HepG2 (cell line): ENCODE results near the gene CDC42EP4. TPM values are rescaled to one million over a fixed set of nuclear protein-coding genes. Genes with fewer than 3 reads are reported as not detected.

Experiments used
- ELF3 ChIP-seq: IDR thresholded peaks from 2 replicates; pipeline ENCODE4 v1.6.1; 2016; ENCODE audit warnings: missing genetic modification reagents, missing compliant biosample characterization
- ELF4 ChIP-seq: sonication (generic); formaldehyde crosslinking; IDR thresholded peaks from 2 replicates; pipeline ENCODE4 v1.5.0; 2020; ENCODE audit warnings: missing genetic modification reagents, mild to moderate bottlenecking, moderate library complexity, borderline replicate concordance
- GFI1 ChIP-seq: sonication (generic); formaldehyde crosslinking; IDR thresholded peaks from 2 replicates; pipeline ENCODE4 v1.5.0; 2020; ENCODE audit warnings: missing genetic modification reagents, mild to moderate bottlenecking, borderline replicate concordance
- KLF6 ChIP-seq: IDR thresholded peaks from 2 replicates; pipeline ENCODE4 v1.8.0; 2016; ENCODE audit warnings: missing biosample characterization, missing genetic modification reagents
- KLF9 ChIP-seq: IDR thresholded peaks from 2 replicates; pipeline ENCODE4 v1.6.1; 2016; ENCODE audit warnings: low read depth
- NCOA5 ChIP-seq: sonication (generic); formaldehyde crosslinking; IDR thresholded peaks from 2 replicates; pipeline ENCODE4 v1.4.0; 2020; ENCODE audit warnings: missing genetic modification reagents
- ZNF335 ChIP-seq: sonication (generic); formaldehyde crosslinking; IDR thresholded peaks from 2 replicates; pipeline ENCODE4 v1.4.0; 2020; ENCODE audit warnings: missing genetic modification reagents
- ZNF44 ChIP-seq: sonication (generic); formaldehyde crosslinking; IDR thresholded peaks from 2 replicates; pipeline ENCODE4 v1.5.1; 2020; ENCODE audit warnings: mild to moderate bottlenecking, missing genetic modification reagents
- ZNF879 ChIP-seq: sonication (generic); formaldehyde crosslinking; IDR thresholded peaks from 2 replicates; pipeline ENCODE4 v1.8.1; 2023; ENCODE audit warnings: missing genetic modification reagents
- polyA plus RNA-seq, 8 experiments: library from polyadenylated mRNA; depleted of rRNA in 3 of 8; stranded (reverse) in 7 of 8; unstranded in 1 of 8; fragments of >200 nt; fragmentation: Illumina TruSeq in 4 of 8; extraction: Trizol in 4 of 8; gene quantifications; 2 replicates each; pipeline versions ENCODE4 v1.2.1 to v1.2.3, GENCODE V29; 2011 to 2016; ENCODE audit warnings: low read depth in 4 of 8, missing spikeins in 1 of 8, mixed read lengths in 1 of 8; ENCODE audit not compliant: insufficient read depth in 1 of 8
- total RNA-seq, 5 experiments: library from RNA; depleted of rRNA; stranded (reverse); fragments of >200 nt; fragmentation: Illumina TruSeq; extraction: Trizol; gene quantifications; 2 replicates each; pipeline ENCODE4 v1.2.3, GENCODE V29; 2016; ENCODE audit warnings: low read depth in 1 of 5
- TF ChIP-seq, protein P1 (sequence below): sonication (generic); formaldehyde crosslinking; IDR thresholded peaks from 2 replicates; pipeline ENCODE4 v1.4.0; 2020; ENCODE audit warnings: missing genetic modification reagents
- TF ChIP-seq, protein P2 (sequence below): sonication (generic); formaldehyde crosslinking; IDR thresholded peaks from 2 replicates; pipeline ENCODE4 v1.9.0; 2021; ENCODE audit warnings: missing genetic modification reagents, borderline replicate concordance
- TF ChIP-seq, protein P3 (sequence below): sonication (generic); formaldehyde crosslinking; IDR thresholded peaks from 2 replicates; pipeline ENCODE4 v1.5.0; 2020; ENCODE audit warnings: missing genetic modification reagents, mild to moderate bottlenecking, borderline replicate concordance
- TF ChIP-seq, protein P4 (sequence below): sonication (generic); formaldehyde crosslinking; IDR thresholded peaks from 2 replicates; pipeline ENCODE4 v1.4.0; 2020; ENCODE audit warnings: missing genetic modification reagents, borderline replicate concordance
- TF ChIP-seq, protein P5 (sequence below): sonication (generic); formaldehyde crosslinking; IDR thresholded peaks from 2 replicates; pipeline ENCODE4 v1.4.0; 2020; ENCODE audit warnings: mild to moderate bottlenecking, missing genetic modification reagents

CDC42EP4 gene
- total and polyA plus RNA-seq, 2 of the 13 experiments (the other 11 are each of a cell fraction or from before 2014, with no cell fraction given): 19.0 to 54.0 TPM

DNA sequence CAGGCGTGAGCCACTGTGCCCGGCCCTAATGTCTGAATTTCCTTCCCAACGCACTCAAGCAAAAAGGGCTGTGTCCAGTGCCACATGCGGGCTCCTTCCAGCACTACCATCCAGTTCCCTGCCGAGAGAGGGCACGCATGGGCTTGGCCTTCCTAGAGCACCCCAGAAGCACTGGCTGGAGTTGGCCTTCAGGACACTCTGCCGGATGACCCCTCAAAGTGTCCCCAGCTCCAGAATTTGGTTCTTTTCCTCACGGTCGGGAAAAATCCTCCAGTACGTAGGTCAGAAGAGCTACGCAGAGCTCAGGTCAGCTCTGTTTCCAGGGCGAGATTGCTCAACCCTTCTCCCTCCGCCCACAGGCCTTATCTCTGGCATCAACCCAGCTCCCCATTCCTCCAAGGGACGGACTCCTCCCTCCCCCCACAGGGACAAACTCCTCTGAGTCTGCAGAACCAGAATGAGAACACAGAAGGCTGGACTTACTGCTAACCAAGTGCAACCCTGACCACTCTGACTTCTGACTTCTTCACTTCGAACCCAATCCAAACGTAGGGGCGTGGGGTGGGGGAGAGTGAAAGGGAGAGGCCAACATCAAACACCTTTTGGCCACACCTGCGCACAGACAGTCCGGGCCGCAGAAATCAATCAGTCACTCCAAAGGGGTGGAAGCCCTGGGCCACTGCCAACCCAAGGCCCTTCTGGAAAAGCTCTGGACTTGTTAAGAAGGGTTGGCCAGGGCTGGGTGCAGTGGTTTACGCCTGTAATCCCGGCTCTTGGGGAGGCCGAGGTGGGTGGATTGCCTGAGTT, 3.6 kb downstream of the CDC42EP4 start (continued):
- TF ChIP-seq, protein P1, sequence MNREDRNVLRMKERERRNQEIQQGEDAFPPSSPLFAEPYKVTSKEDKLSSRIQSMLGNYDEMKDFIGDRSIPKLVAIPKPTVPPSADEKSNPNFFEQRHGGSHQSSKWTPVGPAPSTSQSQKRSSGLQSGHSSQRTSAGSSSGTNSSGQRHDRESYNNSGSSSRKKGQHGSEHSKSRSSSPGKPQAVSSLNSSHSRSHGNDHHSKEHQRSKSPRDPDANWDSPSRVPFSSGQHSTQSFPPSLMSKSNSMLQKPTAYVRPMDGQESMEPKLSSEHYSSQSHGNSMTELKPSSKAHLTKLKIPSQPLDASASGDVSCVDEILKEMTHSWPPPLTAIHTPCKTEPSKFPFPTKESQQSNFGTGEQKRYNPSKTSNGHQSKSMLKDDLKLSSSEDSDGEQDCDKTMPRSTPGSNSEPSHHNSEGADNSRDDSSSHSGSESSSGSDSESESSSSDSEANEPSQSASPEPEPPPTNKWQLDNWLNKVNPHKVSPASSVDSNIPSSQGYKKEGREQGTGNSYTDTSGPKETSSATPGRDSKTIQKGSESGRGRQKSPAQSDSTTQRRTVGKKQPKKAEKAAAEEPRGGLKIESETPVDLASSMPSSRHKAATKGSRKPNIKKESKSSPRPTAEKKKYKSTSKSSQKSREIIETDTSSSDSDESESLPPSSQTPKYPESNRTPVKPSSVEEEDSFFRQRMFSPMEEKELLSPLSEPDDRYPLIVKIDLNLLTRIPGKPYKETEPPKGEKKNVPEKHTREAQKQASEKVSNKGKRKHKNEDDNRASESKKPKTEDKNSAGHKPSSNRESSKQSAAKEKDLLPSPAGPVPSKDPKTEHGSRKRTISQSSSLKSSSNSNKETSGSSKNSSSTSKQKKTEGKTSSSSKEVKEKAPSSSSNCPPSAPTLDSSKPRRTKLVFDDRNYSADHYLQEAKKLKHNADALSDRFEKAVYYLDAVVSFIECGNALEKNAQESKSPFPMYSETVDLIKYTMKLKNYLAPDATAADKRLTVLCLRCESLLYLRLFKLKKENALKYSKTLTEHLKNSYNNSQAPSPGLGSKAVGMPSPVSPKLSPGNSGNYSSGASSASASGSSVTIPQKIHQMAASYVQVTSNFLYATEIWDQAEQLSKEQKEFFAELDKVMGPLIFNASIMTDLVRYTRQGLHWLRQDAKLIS (CRISPR knock-in tag): 0 out of 2 replicates have a peak, but pooled peaks have one; percentile 70
- peak; percentile 31; the same call in 1 of the 2 replicates for TF ChIP-seq KLF6
- no peak; the same call in none of the 2 replicates for TF ChIP-seq ZNF335 (CRISPR knock-in tag)
- TF ChIP-seq, protein P2, sequence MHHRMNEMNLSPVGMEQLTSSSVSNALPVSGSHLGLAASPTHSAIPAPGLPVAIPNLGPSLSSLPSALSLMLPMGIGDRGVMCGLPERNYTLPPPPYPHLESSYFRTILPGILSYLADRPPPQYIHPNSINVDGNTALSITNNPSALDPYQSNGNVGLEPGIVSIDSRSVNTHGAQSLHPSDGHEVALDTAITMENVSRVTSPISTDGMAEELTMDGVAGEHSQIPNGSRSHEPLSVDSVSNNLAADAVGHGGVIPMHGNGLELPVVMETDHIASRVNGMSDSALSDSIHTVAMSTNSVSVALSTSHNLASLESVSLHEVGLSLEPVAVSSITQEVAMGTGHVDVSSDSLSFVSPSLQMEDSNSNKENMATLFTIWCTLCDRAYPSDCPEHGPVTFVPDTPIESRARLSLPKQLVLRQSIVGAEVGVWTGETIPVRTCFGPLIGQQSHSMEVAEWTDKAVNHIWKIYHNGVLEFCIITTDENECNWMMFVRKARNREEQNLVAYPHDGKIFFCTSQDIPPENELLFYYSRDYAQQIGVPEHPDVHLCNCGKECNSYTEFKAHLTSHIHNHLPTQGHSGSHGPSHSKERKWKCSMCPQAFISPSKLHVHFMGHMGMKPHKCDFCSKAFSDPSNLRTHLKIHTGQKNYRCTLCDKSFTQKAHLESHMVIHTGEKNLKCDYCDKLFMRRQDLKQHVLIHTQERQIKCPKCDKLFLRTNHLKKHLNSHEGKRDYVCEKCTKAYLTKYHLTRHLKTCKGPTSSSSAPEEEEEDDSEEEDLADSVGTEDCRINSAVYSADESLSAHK: no peak
- TF ChIP-seq NCOA5: no peak
- peak; percentile 70; the same call in 1 of the 2 replicates for TF ChIP-seq KLF9 (CRISPR knock-in tag)
- TF ChIP-seq, protein P3, sequence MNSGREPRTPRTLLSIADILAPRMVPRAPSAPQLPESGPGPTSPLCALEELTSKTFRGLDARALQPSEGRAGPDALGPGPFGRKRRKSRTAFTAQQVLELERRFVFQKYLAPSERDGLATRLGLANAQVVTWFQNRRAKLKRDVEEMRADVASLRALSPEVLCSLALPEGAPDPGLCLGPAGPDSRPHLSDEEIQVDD: 0 out of 2 replicates have a peak, but pooled peaks have one; percentile 25
- TF ChIP-seq, protein P4, sequence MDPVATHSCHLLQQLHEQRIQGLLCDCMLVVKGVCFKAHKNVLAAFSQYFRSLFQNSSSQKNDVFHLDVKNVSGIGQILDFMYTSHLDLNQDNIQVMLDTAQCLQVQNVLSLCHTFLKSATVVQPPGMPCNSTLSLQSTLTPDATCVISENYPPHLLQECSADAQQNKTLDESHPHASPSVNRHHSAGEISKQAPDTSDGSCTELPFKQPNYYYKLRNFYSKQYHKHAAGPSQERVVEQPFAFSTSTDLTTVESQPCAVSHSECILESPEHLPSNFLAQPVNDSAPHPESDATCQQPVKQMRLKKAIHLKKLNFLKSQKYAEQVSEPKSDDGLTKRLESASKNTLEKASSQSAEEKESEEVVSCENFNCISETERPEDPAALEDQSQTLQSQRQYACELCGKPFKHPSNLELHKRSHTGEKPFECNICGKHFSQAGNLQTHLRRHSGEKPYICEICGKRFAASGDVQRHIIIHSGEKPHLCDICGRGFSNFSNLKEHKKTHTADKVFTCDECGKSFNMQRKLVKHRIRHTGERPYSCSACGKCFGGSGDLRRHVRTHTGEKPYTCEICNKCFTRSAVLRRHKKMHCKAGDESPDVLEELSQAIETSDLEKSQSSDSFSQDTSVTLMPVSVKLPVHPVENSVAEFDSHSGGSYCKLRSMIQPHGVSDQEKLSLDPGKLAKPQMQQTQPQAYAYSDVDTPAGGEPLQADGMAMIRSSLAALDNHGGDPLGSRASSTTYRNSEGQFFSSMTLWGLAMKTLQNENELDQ: no peak
- TF ChIP-seq, protein P5, sequence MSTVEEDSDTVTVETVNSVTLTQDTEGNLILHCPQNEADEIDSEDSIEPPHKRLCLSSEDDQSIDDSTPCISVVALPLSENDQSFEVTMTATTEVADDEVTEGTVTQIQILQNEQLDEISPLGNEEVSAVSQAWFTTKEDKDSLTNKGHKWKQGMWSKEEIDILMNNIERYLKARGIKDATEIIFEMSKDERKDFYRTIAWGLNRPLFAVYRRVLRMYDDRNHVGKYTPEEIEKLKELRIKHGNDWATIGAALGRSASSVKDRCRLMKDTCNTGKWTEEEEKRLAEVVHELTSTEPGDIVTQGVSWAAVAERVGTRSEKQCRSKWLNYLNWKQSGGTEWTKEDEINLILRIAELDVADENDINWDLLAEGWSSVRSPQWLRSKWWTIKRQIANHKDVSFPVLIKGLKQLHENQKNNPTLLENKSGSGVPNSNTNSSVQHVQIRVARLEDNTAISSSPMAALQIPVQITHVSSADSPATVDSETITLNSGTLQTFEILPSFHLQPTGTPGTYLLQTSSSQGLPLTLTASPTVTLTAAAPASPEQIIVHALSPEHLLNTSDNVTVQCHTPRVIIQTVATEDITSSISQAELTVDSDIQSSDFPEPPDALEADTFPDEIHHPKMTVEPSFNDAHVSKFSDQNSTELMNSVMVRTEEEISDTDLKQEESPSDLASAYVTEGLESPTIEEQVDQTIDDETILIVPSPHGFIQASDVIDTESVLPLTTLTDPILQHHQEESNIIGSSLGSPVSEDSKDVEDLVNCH (CRISPR knock-in tag): no peak
- TF ChIP-seq ZNF879: no peak
- TF ChIP-seq GFI1: peak; percentile 87
- TF ChIP-seq ELF3 (CRISPR knock-in tag): peak; percentile 51; the same call in 1 of the 2 replicates
- no peak for TF ChIP-seq ZNF44
- no peak for TF ChIP-seq ELF4 (CRISPR knock-in tag)
